Gastroesophageal sphincter (tissue), 3 donors: ENCODE measurements around the gene RPL10.

ENCODE experiments used
- CTCF ChIP-seq, 4 experiments: fragments of 200-600 bp in 2 of 4; fragments of 450-650 bp in 2 of 4; sonication (generic) in 1 of 4; IDR thresholded peaks; one replicate each; pipeline ENCODE4 v1.5.1; 2017 to 2019; ENCODE audit warnings: antibody characterized with exemption in 4 of 4, mild to moderate bottlenecking in 2 of 4, moderate library complexity in 2 of 4
- EP300 ChIP-seq: sonication (generic); formaldehyde crosslinking; IDR thresholded peaks from one replicate; pipeline ENCODE4 v1.6.1; 2017; ENCODE audit warnings: antibody characterized with exemption, mild to moderate bottlenecking
- POLR2A ChIP-seq, 2 donors: fragments of 450-650 bp; IDR thresholded peaks; one replicate each; pipeline ENCODE4 v1.6.1; 2017; ENCODE audit warnings: antibody characterized with exemption in 2 of 2, mild to moderate bottlenecking in 2 of 2, moderate library complexity in 1 of 2
- POLR2AphosphoS5 ChIP-seq: sonication (generic); formaldehyde crosslinking; IDR thresholded peaks from one replicate; pipeline ENCODE4 v1.6.1; 2017; ENCODE audit warnings: antibody characterized with exemption

GRCh38 chrX:154429711-154430110, 31.5 kb downstream of the RPL10 start:
- TF ChIP-seq POLR2A (IDR thresholded peaks at IDR 0.05) (no peak), CTCF (IDR thresholded peaks at IDR 0.05) (no peak), POLR2AphosphoS5 (no peak), EP300 (no peak)
